GM19324 (cell line): ENCODE data around the gene TNRC18.
"Not testable (repeated sequence)": the region's sequence is repeated elsewhere in the genome, so short reads cannot be mapped to it uniquely, and the experiment has no call there.

ENCODE experiments used
- ATAC-seq: cut with Tn5 transposase; IDR thresholded peaks from one replicate; pipeline ENCODE4 v1.9.1; 2021; ENCODE audit warnings: mild to moderate bottlenecking, moderate library complexity; ENCODE audit not compliant: unreplicated experiment, low FRiP score

TNRC18 gene

DNA sequence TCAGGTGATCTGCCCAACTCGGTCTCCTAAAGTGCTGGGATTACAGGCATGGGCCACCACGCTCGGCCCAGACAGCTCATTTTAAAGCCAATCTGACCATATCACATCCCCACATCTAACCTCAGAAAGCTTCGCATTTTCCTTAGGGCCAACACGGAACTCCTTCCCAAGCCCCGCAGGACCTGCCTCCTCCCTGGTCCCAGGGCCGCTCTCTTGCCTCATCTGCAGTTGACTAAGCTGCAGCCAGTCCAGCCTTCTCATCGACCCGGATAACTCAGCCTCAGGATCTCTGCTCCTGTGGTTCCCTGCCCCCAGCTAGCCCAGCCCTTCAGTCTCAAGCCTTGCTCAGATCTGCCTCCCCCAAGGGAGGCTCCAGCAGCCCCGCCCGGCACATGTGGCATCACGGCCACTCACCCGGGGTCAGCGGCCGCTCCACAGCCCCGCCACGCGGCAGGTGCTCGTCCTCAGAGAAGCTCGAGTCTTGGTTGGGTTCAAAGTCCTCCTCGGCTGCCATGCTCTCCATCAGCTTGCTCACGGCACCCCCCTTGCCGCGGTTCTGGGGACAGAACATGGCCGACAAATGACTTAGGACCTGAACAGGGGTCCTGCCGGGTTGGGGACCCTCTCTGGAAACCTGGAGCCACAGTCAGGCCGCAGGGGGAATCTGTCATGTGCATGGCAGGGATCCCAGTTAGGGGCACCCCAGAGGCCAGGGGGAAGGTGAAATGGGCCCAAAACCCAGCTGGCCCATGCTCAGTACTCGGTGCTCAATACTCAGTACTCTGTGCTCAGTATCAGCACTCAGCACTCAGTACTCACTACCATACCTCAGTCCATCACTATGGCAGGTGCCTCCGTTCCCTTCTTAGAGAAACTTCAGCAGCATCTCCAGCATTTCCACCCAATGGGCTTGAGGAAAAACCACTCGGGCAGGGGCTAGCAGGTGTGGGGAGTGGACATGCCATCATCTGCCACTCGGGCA, 99.5 kb downstream of the TNRC18 start:
- ATAC-seq, result not testable (repeated sequence)

DNA sequence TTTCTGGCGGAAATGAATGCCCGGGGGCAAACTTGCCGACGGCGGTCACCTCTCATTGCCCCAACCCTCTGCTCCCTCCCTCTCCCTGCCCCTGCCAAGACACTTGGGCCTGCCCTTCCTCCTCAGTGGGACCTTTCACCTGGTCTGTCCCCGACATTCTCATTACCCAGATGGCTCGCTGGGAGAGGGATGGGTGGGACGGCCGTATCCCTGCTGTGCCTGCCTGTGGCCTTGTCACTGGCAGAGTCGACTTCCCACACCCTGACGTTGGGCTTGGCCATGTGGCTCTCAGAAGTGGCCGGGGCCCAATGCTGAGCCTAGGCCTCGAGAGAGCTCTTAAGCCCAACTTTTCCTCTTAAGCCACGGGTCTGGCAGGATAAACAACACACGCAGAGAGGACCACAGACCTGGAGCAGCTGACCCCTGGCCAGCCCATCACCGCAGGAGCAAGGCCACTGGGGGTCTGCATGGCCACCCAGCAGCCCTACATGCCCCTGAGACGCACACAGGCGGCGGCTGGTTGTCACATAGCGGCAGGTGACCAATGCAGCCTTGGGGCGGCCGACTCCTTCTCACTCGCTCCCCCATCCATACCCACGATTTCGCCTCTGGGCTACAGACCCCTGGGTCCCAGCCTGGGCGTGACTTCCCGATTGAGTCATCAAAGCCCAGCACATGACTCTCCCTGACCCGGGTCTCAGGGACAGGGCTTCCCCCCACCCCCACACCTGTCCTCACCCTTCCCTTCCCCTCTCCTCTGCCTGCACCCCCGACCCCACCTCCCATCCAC, 100.8 kb downstream of the TNRC18 start:
- ATAC-seq, result no peak

DNA sequence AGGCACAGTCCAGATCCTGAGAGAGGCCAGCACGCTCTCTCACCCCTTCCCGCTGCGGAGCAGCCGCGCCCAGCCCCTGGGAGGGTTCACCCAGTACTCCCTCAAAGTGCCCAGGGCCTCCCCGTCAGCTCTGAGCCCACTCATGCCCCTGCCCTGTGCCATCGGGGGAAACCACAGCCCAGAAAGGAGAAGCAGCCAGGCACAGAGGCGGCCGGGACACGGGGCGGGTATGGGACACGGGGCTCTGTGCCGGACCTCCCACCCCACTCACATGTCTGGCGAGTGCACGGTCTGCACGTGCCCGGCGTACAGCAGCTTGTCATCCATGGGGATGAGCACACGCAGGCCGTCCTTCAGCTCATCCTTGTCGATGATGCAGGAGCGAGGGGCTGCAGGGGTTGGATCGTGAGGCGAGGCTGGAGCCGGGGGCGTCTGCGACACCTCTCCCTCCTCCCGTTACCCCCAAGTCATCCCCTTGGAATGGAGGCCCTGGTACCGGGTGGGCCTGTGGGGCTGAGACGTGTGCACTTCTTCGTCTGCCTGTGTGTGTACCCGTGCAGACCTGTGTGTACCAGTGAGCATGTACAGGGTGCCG, 102.7 kb downstream of the TNRC18 start:
- ATAC-seq, result no peak

DNA sequence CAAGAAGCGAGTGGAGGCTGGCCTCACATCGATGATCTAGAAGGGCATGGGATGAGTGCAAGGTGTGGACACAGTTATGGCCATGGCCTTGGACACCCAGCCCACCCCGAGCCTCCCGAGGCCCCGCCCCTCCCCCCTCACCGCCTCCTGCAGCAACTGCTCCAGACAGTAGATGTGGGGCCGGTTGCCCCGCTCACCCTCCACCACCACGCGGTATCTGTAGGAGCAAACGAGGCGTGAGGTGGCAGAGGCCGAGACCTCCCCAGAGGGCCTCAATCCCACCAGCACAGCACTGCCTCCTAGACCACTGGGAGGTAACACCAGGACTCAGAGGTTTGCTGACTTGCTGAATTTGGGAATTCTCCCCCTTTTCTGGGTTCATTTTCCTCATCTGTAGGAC, 103.2 kb downstream of the TNRC18 start:
- ATAC-seq, result no peak

DNA sequence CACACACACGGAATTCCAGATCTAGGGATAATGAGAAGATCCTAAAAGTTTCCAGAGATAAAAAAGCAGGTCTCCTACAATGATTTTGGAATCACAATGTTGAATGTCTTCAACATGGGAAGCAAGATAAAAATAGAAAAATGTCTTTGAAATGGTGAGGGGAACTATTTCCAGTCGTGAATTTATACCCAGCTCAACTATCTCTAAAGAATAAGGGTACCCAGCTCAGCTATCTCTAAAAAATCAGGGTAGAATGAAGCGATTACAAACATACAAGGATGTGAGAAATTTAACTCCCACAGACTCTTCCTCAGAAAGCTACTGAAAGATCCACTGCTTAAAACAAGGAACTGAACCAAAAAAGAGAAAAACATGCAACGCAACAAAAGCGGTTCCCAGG, 105.0 kb downstream of the TNRC18 start:
- not testable (repeated sequence) for ATAC-seq

DNA sequence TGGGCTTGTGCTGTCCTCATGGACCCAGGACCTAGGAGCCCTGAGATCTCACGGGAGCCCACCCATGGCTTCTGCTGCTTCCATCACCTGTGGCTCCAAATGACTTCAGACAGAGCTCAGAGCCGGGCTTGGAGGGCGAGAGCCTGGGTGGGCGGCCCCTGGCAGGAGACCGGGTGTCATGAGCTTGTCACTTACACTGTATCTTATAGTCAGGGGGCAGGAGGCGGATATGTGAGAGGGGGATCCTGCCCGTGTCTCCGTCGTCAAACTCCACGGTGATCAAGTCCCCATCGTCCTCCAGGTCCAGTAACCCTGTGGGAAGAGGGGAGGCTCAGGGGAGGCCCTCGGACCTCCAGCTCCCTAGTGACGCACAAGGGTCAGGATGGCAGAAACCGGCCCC, 107.9 kb downstream of the TNRC18 start:
- ATAC-seq, result no peak

DNA sequence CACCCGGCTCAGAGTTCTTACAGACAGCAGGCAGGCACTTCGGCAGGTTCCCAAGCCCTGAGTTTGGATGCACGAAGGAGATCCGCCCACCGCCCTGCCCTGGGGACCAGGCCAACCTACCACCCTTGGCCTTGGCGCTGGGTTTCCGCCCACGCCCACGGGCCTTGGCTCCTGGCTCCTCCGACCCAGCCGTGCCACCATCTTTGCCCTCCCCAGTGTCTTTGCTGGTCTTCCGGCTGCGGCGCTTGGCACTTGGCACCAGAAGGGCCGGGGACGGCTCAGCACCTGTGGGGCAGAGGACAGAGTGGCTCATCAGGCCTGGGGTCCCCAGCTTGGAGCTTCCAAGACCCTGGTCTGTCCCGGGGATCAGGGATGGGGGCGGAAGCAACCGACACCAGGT, 108.8 kb downstream of the TNRC18 start:
- ATAC-seq, result no peak

DNA sequence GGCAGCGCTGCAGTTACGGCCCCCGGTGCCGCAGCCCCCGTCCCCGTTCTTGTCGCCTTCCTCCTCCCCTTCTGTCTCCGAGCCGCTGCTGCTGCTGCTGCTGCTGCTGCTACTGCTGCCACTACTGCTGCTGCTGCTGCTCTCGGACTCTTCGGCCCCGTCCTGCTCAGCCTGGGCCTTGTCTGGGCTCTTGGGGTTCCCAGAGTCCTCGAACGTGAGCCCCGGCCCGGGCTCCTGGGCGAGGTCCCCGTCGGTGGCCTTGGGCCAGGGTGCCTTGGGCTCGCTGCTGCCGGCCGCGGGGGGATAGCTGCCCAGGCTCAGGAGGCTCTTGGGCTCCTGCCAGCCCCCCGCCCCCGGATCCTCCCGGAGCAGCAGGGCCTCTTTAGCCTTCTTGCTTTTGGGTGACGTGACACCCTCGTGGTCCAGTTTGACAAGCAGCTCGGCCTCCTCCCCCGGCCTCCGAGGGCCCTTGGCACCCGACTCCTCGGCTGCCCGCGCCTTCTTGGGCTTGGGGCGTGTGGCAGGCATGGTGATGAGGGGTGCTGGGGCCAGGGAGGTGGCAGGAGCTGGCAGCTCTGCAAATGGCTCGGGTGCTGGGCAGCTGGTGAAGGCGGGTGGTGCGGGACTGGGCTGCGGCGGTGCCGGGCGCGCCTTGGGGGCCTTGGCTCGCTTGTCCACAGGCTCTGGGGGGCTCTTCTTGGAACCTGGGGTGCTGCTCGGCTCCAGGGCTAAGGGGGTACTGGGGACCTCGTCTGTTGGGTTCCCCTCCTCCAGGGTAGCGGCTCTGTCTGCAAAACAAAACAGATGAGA, 110.4 kb downstream of the TNRC18 start:
- not testable (repeated sequence) for ATAC-seq

DNA sequence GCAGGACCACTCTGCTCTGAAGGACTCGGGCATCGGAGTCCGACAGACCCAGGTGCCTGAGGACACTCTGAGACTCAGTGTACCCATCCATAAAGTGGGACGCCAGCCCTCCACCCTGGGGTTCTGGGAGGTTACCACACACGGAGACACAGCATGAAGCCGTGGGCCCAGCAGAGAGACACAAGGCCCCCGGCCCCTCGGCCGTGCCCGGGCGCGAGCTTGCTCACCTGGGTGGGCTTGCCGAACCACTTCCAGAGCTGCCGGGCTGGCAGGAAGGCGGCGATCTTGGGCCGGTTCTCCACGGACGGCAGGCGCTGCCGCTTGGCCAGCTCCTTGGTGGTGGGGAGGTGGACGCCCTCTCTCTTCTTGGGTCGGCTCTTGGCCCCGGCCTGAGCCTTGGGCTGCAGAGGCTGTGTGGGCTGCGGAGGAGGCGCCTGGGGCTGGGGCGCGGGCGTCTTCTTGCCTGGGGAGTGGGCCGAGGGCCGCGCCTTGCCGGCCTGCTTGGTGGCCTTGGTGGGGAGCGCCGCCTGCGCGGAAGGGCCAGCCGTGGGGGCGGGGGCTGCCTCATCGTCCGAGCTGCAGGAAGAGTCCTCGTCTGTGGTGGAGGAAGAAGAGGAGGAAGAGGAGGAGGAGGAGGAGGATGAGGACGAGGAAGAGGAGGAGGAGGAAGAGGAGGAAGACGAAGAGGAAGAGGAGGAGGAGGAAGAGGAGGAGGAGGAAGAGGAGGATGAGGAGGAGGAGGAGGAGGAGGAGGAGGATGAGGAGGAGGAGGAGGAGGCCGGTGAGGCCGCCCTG, 111.2 kb downstream of the TNRC18 start:
- ATAC-seq, result not testable (repeated sequence)

DNA sequence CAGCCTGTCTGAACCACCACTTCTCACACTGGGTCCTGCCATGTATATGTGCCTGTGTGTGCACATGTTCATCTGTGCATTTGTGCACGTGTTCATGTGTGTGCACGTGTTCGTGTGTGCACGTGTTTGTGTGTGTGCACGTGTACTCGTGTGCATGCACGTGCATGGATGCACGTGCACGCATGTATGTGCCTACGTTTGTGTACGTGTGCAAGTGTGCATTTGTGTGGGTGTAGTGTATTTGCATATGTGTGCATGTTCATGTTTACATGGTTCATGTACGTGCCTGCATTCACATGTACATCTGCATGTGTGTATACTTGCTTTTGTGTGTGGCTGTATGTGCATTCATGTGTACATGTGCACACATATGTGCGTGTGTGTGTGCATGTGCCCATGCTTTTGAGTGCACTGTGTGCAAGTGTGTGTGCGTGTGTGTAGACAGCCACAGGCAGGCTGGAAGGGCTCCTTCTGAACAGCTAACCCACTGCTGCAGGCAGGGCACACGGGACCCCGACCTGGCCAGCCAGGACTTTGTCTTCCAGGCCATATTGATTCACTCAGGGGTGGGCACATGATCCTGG, 112.7 kb downstream of the TNRC18 start:
- ATAC-seq, result no peak

DNA sequence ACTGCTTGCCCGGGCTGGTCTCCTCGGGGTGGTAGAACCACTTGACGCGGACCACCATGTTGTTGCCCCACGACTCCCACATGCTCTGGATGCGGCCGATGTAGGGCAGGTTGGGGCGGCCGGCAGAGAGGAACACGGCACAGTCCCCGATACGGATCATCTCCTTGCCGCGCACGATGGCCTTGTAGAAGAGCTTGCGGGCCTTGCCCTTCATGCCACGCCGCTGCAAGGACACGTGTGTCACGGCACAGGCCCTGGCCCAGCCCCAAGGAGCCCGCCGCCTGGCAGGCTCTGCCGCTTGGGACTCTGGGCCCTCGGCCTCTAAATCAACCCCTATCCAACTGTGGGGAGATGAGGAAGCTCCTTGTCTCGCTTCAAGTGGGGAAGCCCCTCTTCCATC, 114.5 kb downstream of the TNRC18 start:
- no peak for ATAC-seq

DNA sequence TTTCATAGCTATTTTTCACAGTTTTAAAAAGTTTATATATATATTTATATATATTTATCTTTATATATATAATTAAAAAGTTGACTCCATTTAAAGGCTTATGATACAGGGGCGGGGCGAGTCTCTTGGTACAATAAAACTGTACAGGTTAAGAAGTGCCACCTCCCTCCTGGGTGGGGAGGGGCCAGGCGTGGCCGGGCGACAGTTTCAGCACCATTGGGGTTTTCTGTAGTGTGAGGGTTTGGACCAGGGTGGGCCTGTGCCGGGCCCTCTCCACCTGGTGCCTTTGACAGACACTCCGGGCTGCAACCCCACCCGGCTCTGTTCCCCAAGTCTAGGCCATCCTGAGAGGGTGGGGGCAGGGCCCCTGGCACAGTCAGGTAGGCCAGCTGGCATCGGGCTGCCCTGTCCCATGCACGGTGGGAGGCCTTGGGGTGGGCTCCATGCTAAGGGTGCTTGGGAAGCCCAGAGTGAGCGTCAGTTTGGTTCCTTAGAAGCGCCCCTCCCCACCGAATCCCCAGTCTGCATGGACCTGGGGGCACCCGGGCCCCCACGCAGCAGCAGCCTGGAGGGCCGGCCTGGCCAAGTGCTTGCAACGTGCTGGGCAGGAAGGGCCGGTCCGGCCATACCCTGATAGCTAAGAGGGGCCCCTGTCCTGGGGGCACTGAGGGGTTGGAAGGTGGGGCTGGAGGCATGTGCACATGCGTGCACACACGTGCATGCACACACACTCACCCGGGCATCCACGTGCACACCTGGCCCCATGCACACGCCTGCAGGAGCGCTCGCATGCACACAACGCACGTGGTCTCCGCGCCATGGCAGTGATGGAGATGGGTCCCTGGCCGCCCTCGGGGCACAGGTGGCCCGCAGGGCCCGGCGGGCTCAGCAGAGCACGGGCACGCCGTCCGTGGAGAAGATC, 116.2 kb downstream of the TNRC18 start:
- not testable (repeated sequence) for ATAC-seq

DNA sequence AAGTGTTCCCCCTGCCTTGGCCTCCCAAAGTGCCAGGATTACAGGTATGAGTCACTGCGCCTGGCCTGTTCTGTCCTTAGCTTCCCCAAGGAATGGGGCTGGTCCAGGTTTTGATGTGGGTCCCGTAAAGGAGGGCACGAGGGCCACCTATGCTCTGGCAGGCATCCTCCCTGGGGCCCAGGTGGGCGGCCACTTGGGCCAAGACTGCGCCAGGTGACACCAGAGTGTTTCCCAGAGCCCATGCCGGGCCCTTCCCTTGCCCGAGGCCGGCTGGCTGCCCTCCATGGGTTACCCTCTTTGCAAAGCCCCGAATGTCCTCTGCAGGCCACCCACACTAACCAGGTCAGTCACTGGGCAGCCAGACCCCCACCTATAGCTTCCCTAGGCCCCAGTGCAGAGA, 118.6 kb downstream of the TNRC18 start:
- not testable (repeated sequence) for ATAC-seq

DNA sequence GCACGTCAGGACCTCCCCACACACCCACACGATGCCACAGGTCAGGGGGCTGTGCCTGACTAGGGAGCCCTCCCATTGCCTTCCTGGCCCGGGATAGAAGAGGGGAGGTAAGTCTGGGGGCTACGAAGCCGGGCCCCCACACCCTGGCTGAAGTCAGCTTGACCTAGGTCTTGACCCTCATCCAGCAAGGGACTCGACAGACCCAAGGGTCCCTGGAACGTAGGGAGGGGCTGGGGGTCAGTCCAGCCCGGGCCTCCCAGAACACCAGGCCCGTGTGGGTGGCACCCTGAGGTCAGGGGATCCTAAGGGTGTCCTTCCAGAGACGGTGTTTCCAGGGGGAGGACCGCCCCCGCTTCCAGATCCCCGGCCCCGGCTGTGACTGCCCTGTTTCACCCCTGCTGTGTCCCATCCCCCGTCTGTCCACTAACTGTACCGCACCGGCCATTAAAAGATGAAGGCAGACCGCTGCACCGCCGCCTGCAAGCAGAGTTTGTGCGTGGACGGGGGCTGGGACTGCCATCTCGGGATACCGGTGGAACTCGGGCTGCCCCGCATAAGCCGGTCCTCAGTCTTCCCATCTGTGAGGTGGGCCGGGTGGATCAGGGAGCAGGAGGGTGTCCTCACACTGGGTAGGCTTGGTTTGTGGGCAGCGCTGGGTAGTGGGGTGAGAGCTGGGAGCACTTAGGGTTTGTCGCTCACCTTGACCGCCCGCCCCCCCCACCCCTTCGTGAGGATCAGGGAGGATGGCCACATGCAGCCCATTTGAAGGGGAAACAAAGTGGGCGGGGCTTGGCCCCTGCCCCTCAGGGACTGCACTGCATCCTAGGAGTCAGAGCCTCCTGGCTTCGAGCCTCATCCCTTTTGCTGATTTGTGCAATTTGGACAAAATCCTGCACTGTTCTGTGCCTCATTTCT, 119.8 kb downstream of the TNRC18 start:
- ATAC-seq, result no peak

DNA sequence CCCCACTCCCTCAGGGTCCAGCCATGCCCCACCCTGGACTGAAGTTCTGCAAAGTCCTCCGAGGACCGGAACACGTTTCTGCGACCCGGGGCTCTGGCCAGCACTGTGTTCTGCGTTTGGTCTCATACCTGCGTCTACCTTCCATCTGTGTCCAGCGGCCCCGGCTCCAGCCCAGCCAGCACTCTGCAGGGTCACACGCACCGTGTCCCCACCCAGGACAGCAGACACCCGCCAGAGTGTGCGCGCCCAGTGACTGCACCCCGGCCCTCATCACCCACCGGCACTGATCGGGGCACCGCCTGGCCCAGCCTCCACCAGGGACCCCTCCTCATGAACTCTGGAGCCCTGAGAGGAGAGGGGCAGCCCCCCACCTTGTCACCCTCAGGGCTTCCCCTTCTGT, 120.6 kb downstream of the TNRC18 start:
- no peak for ATAC-seq

DNA sequence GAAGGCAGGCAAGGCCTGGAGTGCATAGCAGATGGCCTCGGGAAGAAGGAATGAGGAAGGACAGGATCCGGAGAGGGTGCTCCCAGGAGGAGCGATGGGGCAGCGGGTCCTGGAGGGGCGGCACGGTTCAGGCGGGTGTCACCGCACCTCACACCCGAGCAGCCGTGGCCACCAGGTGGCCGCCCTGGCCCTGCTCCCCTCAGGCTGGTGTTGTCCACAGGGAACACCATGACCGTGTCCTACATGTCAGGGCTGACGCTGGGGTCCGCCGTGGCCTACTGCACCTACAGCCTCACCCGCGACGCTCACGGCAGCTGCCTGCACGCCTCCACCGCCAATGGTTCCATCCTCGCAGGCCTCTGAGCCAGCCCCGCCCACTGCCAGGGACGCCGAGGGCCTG, 121.1 kb downstream of the TNRC18 start:
- no peak for ATAC-seq

DNA sequence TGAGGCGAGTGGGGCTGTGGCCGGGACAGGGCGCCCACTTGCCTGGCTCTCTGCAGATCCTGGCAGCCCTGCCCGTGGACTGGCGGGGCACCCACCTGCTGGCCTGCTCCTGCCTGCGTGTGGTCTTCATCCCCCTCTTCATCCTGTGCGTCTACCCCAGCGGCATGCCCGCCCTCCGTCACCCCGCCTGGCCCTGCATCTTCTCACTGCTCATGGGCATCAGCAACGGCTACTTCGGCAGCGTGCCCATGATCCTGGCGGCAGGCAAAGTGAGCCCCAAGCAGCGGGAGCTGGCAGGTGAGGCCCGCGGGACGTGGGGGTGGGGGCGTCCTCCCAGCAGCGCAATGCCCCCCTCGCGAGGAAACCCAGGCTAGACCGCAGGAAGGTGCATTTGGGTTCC, 123.3 kb downstream of the TNRC18 start:
- ATAC-seq, result no peak
